OCI-LY1 (cell line): ENCODE results near the gene DNAH14.

ENCODE experiments used
- CTCF ChIP-seq: fragments of 200-600 bp; sonication (generic), shearing (Covaris generic); IDR thresholded peaks from 2 replicates; pipeline ENCODE4 v1.5.1; 2017; ENCODE audit warnings: mild to moderate bottlenecking, antibody characterized with exemption, low read length, moderate library complexity, mixed read lengths
- EZH2 ChIP-seq: fragments of 200-600 bp; sonication (generic), shearing (Covaris generic); IDR thresholded peaks from 2 replicates; pipeline ENCODE4 v1.8.0; 2017; ENCODE audit warnings: borderline replicate concordance, mixed run types, mild to moderate bottlenecking, antibody characterized with exemption, low read length, moderate library complexity, mixed read lengths

GRCh38 chr1:225430301-225430700 is 500.8 kb downstream of the DNAH14 start:
- TF ChIP-seq EZH2 (no peak), CTCF (no peak)
